HEK293T (cell line): ENCODE measurements around the gene SLK.

Experiments used
- BHLHE40 ChIP-seq: fragments of 450-650 bp; IDR thresholded peaks from 2 replicates; pipeline ENCODE4 v1.6.1; 2016; ENCODE audit warnings: mild to moderate bottlenecking, moderate library complexity, borderline replicate concordance
- CTBP1 ChIP-seq: fragments of 450-650 bp; IDR thresholded peaks from 2 replicates; pipeline ENCODE4 v1.6.1; 2016; ENCODE audit warnings: borderline replicate concordance
- ELF4 ChIP-seq: fragments of 450-650 bp; IDR thresholded peaks from 2 replicates; pipeline ENCODE4 v1.6.1; 2017; ENCODE audit warnings: antibody characterized with exemption
- FOXK2 ChIP-seq: fragments of 450-650 bp; IDR thresholded peaks from 2 replicates; pipeline ENCODE4 v1.6.1; 2016; ENCODE audit warnings: mild to moderate bottlenecking
- FOXM1 ChIP-seq: fragments of 450-650 bp; IDR thresholded peaks from 2 replicates; pipeline ENCODE4 v1.6.1; 2017; ENCODE audit warnings: mild to moderate bottlenecking, borderline replicate concordance
- HDGF ChIP-seq: fragments of 450-650 bp; IDR thresholded peaks from 2 replicates; pipeline ENCODE4 v1.6.1; 2017; ENCODE audit warnings: antibody characterized with exemption, borderline replicate concordance
- NFRKB ChIP-seq: fragments of 450-650 bp; IDR thresholded peaks from 2 replicates; pipeline ENCODE4 v1.6.1; 2016; ENCODE audit warnings: mild to moderate bottlenecking, moderate library complexity
- SP1 ChIP-seq: fragments of 450-650 bp; IDR thresholded peaks from 2 replicates; pipeline ENCODE4 v1.6.1; 2017
- SUZ12 ChIP-seq: fragments of 450-650 bp; IDR thresholded peaks from 2 replicates; pipeline ENCODE4 v1.6.1; 2016; ENCODE audit warnings: mild to moderate bottlenecking
- TARDBP ChIP-seq: fragments of 450-650 bp; IDR thresholded peaks from 2 replicates; pipeline ENCODE4 v1.6.1; 2016

GRCh38 chr10:103949728-103950127 lies 17.2 kb upstream of the SLK start:
- TF ChIP-seq SP1 (no peak), BHLHE40 (no peak), FOXM1 (no peak), CTBP1 (no peak), HDGF (no peak), ELF4 (no peak), SUZ12 (no peak), NFRKB (no peak), TARDBP (no peak), FOXK2 (no peak)
